HG03045 (cell line): ENCODE data around the gene TP53I13.

ENCODE experiments used
- ATAC-seq: cut with Tn5 transposase; IDR thresholded peaks from one replicate; pipeline ENCODE4 v1.9.1; 2021; ENCODE audit warnings: mild to moderate bottlenecking, moderate library complexity; ENCODE audit not compliant: unreplicated experiment

TP53I13 gene

GRCh38 chr17:29591737-29592608 is 23.5 kb downstream of the TP53I13 start:
- no peak for ATAC-seq

- no peak for ATAC-seq
These were observed 24.5 kb downstream of the TP53I13 start, which contains the start of gene ANKRD13B for GRCh38 chr17:29592850-29593551. Gene ANKRD13B, plus strand, starts transcription at chr17:29593132. Its CDS starts 490 bp downstream, at chr17:29593622.

- ATAC-seq: no peak
These were observed 25.4 kb downstream of the TP53I13 start for GRCh38 chr17:29593591-29594518.

GRCh38 chr17:29594519-29595090 is 26.1 kb downstream of the TP53I13 start:
- no peak for ATAC-seq

GRCh38 chr17:29595107-29595942 is 26.8 kb downstream of the TP53I13 start:
- ATAC-seq: no peak

GRCh38 chr17:29595943-29596774 is 27.7 kb downstream of the TP53I13 start:
- no peak for ATAC-seq

GRCh38 chr17:29596811-29597210 is 28.3 kb downstream of the TP53I13 start:
- ATAC-seq: no peak

GRCh38 chr17:29597361-29598172 is 29.1 kb downstream of the TP53I13 start:
- ATAC-seq: no peak

- no peak for ATAC-seq
These were observed 34.7 kb downstream of the TP53I13 start for GRCh38 chr17:29603109-29603674.

GRCh38 chr17:29607557-29608195 is 39.2 kb downstream of the TP53I13 start:
- ATAC-seq: no peak

GRCh38 chr17:29608986-29609385 is 40.5 kb downstream of the TP53I13 start:
- ATAC-seq: no peak

GRCh38 chr17:29610395-29610794 is 41.9 kb downstream of the TP53I13 start:
- no peak for ATAC-seq

- no peak for ATAC-seq
These were observed 43.0 kb downstream of the TP53I13 start for GRCh38 chr17:29611351-29612093.

- no peak for ATAC-seq
These were observed 43.5 kb downstream of the TP53I13 start for GRCh38 chr17:29612094-29612403.

GRCh38 chr17:29612404-29613280 is 44.1 kb downstream of the TP53I13 start:
- ATAC-seq: no peak
